GM12872 (cell line): ENCODE measurements around the gene ARHGAP4.

Experiments used
- TF ChIP-seq, protein P1 (sequence below): IDR thresholded peaks from 3 replicates; pipeline ENCODE4 v1.5.1; 2011; ENCODE audit warnings: low read depth, mild to moderate bottlenecking, low read length, moderate library complexity; ENCODE audit not compliant: insufficient read depth

Gene ARHGAP4

DNA sequence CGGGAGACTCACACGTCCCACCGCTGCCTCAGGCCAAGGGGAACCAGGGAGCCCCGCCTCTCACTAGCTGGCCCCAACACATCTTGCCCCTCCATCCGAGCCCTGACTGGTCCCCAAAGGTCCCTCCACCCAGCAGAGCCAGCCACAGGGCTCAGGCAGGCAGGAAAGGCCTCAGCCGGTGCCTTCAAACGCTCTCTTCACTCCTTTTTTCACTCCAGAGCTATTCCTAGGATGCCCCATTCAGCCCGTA, 1.5 kb upstream of the ARHGAP4 start:
- TF ChIP-seq, protein P1, sequence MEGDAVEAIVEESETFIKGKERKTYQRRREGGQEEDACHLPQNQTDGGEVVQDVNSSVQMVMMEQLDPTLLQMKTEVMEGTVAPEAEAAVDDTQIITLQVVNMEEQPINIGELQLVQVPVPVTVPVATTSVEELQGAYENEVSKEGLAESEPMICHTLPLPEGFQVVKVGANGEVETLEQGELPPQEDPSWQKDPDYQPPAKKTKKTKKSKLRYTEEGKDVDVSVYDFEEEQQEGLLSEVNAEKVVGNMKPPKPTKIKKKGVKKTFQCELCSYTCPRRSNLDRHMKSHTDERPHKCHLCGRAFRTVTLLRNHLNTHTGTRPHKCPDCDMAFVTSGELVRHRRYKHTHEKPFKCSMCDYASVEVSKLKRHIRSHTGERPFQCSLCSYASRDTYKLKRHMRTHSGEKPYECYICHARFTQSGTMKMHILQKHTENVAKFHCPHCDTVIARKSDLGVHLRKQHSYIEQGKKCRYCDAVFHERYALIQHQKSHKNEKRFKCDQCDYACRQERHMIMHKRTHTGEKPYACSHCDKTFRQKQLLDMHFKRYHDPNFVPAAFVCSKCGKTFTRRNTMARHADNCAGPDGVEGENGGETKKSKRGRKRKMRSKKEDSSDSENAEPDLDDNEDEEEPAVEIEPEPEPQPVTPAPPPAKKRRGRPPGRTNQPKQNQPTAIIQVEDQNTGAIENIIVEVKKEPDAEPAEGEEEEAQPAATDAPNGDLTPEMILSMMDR: no peak

DNA sequence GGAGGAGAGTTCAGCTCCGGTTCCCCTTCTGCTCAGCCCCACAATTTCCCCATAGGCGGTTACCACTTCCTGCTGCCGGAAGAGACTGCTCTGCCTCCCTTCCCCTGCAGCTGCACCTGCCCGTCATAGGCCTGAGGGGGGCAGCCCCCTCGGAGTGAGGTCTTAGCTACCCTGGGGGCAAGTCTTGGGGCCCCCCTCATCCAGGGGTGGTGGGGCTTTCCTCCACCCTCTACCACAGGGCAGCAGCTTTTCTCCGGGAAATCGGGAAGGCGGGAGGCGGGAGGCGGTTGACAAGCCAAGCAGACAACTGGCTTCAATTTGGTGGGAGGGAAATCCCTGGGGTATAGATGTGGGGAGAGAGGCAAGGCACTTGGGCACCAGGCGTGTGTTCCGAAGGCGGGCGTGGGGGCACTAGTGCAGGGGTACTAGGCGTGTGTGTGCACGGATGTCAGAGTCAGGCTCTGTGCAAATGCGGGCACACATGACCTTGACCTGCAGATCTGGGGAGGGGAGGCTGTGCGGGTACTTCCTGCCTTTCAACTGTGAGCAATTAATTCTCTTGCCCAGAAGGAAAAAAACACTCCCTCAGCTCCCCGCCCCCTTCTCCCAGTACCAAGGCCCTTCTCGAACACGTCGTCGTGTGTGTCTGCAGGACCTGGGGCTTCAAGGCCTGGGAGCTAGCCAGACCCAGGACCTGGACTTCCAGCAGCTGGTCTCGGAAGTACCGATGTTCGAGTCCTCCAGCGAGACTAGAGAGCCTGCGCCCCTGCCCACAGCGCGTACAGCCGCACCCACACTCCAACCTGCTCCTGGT, 1.0 kb upstream of the ARHGAP4 start:
- TF ChIP-seq, protein P1: no peak

DNA sequence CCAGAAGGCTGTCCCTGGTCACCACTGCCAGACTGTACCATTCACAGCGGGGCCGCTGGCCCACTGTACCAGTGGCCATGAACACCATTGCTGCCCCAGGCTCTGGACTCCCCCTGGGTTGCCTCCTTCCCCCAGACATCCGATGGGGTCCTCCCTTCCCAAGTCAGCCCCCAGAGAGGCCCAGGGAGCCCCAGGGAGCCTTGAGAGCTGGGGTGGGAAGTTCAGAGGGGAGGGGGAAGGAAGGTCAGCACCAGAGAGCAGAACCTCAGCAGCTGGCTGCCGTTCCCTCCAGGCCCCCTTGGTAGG, 441 bp upstream of the ARHGAP4 start:
- TF ChIP-seq, protein P1: no peak

GRCh38 chrX:153925387-153925738, 701 bp downstream of the ARHGAP4 start:
- TF ChIP-seq, protein P1: no peak

GRCh38 chrX:153924149-153924861, 1.8 kb downstream of the ARHGAP4 start:
- TF ChIP-seq, protein P1: peak; percentile 36; the same call in 2 of the 3 replicates

- TF ChIP-seq, protein P1: peak; percentile 41; the same call in 2 of the 3 replicates
Measured at GRCh38 chrX:153922932-153923857, 2.9 kb downstream of the ARHGAP4 start.
